ENCODE results near the gene SATB2.

DNA sequence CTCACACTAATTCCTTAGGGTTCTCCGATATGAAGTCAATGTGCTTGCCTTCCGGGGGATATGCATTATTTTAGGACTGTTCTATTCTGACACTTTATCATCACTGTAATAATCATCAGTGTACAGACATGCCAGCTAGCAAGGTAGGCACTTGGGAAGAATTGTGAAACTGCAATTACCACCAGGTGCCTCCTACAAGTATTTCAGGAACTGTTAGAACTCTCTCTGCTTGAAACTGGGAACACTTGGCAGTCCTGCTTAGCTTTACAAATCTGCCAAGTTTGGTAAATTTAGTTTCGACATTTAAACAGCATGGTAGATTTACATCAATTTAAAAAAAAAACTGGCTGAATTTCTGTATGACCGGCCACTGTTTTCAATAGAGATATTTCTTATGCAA lies 128.7 kb downstream of the SATB2 start:
- TF ChIP-seq CTCF (tag by site-specific recombination; IDR thresholded peaks at IDR 0.05) (no peak), ZNF280C (tag by site-specific recombination; IDR thresholded peaks at IDR 0.05) (no peak), ZNF37A (tag by site-specific recombination; IDR thresholded peaks at IDR 0.05) (no peak), PRDM10 (tag by site-specific recombination; IDR thresholded peaks at IDR 0.05) (no peak), ZNF211 (tag by site-specific recombination; IDR thresholded peaks at IDR 0.05; ENCODE audit: low read depth) (no peak), ZNF121 (tag by site-specific recombination; IDR thresholded peaks at IDR 0.05) (no peak), YY1 (tag by site-specific recombination; IDR thresholded peaks at IDR 0.05) (no peak), GLI4 (tag by site-specific recombination; IDR thresholded peaks at IDR 0.05) (no peak), ZNF140 (tag by site-specific recombination; IDR thresholded peaks at IDR 0.05) (no peak), ZNF114 (tag by site-specific recombination; IDR thresholded peaks at IDR 0.05) (no peak), ZNF350 (tag by site-specific recombination; IDR thresholded peaks at IDR 0.05) (no peak)
- TF ChIP-seq, protein P1, sequence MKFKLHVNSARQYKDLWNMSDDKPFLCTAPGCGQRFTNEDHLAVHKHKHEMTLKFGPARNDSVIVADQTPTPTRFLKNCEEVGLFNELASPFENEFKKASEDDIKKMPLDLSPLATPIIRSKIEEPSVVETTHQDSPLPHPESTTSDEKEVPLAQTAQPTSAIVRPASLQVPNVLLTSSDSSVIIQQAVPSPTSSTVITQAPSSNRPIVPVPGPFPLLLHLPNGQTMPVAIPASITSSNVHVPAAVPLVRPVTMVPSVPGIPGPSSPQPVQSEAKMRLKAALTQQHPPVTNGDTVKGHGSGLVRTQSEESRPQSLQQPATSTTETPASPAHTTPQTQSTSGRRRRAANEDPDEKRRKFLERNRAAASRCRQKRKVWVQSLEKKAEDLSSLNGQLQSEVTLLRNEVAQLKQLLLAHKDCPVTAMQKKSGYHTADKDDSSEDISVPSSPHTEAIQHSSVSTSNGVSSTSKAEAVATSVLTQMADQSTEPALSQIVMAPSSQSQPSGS (tag by site-specific recombination; IDR thresholded peaks at IDR 0.05; ENCODE audit: low read depth): no peak

Measured in HEK293 (cell line).